Measurements from ENCODE around the gene CDKN1C.

DNA sequence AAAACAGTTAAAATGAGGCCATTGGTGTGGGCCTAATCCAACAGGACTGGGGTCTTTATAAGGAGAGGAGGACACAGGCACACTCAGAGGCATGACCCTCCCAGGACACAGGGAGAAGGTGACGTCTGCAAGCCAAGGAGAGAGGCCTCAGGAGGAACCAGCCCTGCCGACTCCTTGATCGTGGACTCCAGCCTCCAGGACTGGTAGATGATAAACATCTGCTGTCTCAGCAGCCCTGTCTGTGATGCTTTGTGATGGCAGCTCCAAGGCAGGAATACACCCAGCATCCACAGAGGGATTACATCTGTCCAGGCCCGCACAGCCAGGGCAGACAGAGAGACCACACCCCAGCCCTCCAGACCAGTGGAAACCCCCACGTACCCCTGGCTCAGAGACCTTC, 18.4 kb downstream of the CDKN1C start:
- no peak for TF ChIP-seq TAF1 (IDR thresholded peaks at IDR 0.05; ENCODE audit: borderline replicate concordance, low read depth, low read length)
- no peak for TF ChIP-seq POLR2AphosphoS5 (IDR thresholded peaks at IDR 0.05; ENCODE audit: low read depth, low read length)
- TF ChIP-seq POLR2A (IDR thresholded peaks at IDR 0.05; ENCODE audit: low read depth, low read length) = no peak
